Measurements from ENCODE around the gene PRKCA.

DNA sequence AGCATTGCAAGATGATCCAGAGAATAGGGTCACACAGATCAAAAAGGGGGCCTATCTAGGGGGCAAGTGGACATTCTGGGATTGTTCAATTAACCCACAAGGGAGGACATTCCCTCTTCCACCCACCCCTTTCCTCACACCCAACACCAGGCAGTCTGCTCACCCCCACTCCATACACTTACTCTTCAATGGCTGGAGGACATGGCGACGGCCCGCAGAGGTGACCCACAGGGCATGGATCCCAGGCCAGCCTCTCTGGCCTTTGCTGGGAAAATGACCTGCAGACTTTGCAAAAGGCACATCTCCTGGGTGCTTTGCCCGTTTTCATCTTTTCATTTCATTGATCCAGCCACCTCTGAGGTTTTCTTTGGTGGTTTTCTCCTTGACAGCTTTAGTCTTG, 530.8 kb downstream of the PRKCA start:
- TF ChIP-seq, protein P1, sequence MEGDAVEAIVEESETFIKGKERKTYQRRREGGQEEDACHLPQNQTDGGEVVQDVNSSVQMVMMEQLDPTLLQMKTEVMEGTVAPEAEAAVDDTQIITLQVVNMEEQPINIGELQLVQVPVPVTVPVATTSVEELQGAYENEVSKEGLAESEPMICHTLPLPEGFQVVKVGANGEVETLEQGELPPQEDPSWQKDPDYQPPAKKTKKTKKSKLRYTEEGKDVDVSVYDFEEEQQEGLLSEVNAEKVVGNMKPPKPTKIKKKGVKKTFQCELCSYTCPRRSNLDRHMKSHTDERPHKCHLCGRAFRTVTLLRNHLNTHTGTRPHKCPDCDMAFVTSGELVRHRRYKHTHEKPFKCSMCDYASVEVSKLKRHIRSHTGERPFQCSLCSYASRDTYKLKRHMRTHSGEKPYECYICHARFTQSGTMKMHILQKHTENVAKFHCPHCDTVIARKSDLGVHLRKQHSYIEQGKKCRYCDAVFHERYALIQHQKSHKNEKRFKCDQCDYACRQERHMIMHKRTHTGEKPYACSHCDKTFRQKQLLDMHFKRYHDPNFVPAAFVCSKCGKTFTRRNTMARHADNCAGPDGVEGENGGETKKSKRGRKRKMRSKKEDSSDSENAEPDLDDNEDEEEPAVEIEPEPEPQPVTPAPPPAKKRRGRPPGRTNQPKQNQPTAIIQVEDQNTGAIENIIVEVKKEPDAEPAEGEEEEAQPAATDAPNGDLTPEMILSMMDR (conservative IDR thresholded peaks at IDR 0.05; ENCODE audit: low read length) = no peak
- no peak for TF ChIP-seq EZH2phosphoT487 (IDR thresholded peaks at IDR 0.05; ENCODE audit: borderline replicate concordance)
